ENCODE data around the gene SRSF8.

Gene SRSF8

GRCh38 chr11:95081412-95081811 is 14.7 kb downstream of the SRSF8 start:
- TF ChIP-seq EZH2 (IDR thresholded peaks at IDR 0.05; ENCODE audit: borderline replicate concordance, low read depth, low read length, severe bottlenecking) (no peak), CTCF (IDR thresholded peaks at IDR 0.05; ENCODE audit: borderline replicate concordance, extremely low read depth, low read length, poor library complexity, severe bottlenecking) (no peak)
- no peak overlapping the region for H3K27ac ChIP-seq (ENCODE audit: low read length)
- no peaks in the 10 kb centered on the region for H3K9me3 ChIP-seq (ENCODE audit: insufficient read depth, low read length, severe bottlenecking)
- no peak overlapping the region for H3K9ac ChIP-seq (ENCODE audit: low read depth, low read length)
- peaks cover 5% of the 10 kb centered on the region for H3K27me3 ChIP-seq (ENCODE audit: insufficient read depth, low read length, poor library complexity)
- no peaks in the 10 kb centered on the region for H3K36me3 ChIP-seq (ENCODE audit: insufficient read depth, low read length)
- H2AFZ ChIP-seq (ENCODE audit: low read depth, low read length), result peak overlapping the region; percentile 39
- H3K79me2 ChIP-seq (ENCODE audit: insufficient read depth, low read length), result no peaks in the 10 kb centered on the region
- peaks cover 4% of the 10 kb centered on the region for H3K4me1 ChIP-seq (ENCODE audit: insufficient read depth, low read length)
- ATAC-seq (ENCODE audit: insufficient read depth, low read depth), result peak; percentile 50
- no peak overlapping the region for H3K4me3 ChIP-seq (ENCODE audit: low read depth in 1 of 2, low read length in 2 of 2)
- no peaks in the 10 kb centered on the region for H4K20me1 ChIP-seq (ENCODE audit: insufficient read depth, low read length)
- DNase-seq, result peak; percentile 16
- no peak overlapping the region for H3K4me2 ChIP-seq (ENCODE audit: insufficient read depth, low read length)

DNA sequence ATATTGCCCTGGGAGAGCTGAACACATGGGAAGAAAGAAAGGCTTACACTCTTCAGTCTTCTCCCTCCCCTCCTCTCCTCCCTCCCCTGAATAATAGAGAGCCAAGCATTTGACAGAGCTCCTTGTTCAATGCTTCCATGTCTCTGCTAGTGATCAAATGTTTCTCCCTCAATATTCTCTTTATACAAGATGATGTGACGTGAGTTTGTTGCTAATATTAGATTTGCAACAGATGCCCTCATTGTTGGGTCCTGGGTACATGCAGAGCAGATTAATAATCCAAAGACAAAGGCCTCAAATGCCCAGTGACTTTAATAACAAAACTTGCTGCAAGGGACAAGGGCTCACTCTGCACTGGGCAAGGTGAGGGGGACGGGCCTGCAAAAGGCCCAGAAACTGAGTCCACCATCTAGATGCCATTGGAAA is 15.9 kb downstream of the SRSF8 start:
- no peak overlapping the region for H3K4me3 ChIP-seq (ENCODE audit: low read depth in 1 of 2, low read length in 2 of 2)
- no peaks in the 10 kb centered on the region for H3K79me2 ChIP-seq (ENCODE audit: insufficient read depth, low read length)
- H3K27ac ChIP-seq (ENCODE audit: low read length), result no peak overlapping the region
- no peak for DNase-seq
- no peaks in the 10 kb centered on the region for H3K36me3 ChIP-seq (ENCODE audit: insufficient read depth, low read length)
- H3K27me3 ChIP-seq (ENCODE audit: insufficient read depth, low read length, poor library complexity), result peaks cover 3% of the 10 kb centered on the region
- no peak overlapping the region for H3K4me2 ChIP-seq (ENCODE audit: insufficient read depth, low read length)
- no peak for ATAC-seq (ENCODE audit: insufficient read depth, low read depth)
- no peak for TF ChIP-seq CTCF (IDR thresholded peaks at IDR 0.05; ENCODE audit: borderline replicate concordance, extremely low read depth, low read length, poor library complexity, severe bottlenecking)
- TF ChIP-seq EZH2 (IDR thresholded peaks at IDR 0.05; ENCODE audit: borderline replicate concordance, low read depth, low read length, severe bottlenecking), result no peak
- no peaks in the 10 kb centered on the region for H4K20me1 ChIP-seq (ENCODE audit: insufficient read depth, low read length)
- peaks cover 4% of the 10 kb centered on the region for H3K4me1 ChIP-seq (ENCODE audit: insufficient read depth, low read length)
- H3K9ac ChIP-seq (ENCODE audit: low read depth, low read length), result no peak overlapping the region
- no peaks in the 10 kb centered on the region for H3K9me3 ChIP-seq (ENCODE audit: insufficient read depth, low read length, severe bottlenecking)
- no peak overlapping the region for H2AFZ ChIP-seq (ENCODE audit: low read depth, low read length)

GRCh38 chr11:95084509-95084908 is 17.8 kb downstream of the SRSF8 start:
- Histone ChIP-seq H3K27ac (ENCODE audit: low read length) (no peak overlapping the region), H3K27me3 (ENCODE audit: insufficient read depth, low read length, poor library complexity) (peaks cover 3% of the 10 kb centered on the region), H3K4me2 (ENCODE audit: insufficient read depth, low read length) (no peak overlapping the region), H3K79me2 (ENCODE audit: insufficient read depth, low read length) (no peaks in the 10 kb centered on the region), H3K4me3 (ENCODE audit: low read depth in 1 of 2, low read length in 2 of 2) (no peak overlapping the region), H4K20me1 (ENCODE audit: insufficient read depth, low read length) (no peaks in the 10 kb centered on the region), H3K36me3 (ENCODE audit: insufficient read depth, low read length) (no peaks in the 10 kb centered on the region), H3K4me1 (ENCODE audit: insufficient read depth, low read length) (peaks cover 14% of the 10 kb centered on the region), H3K9ac (ENCODE audit: low read depth, low read length) (no peak overlapping the region), H2AFZ (ENCODE audit: low read depth, low read length) (no peak overlapping the region), H3K9me3 (ENCODE audit: insufficient read depth, low read length, severe bottlenecking) (no peaks in the 10 kb centered on the region)
- no peak for ATAC-seq (ENCODE audit: insufficient read depth, low read depth)
- TF ChIP-seq CTCF (IDR thresholded peaks at IDR 0.05; ENCODE audit: borderline replicate concordance, extremely low read depth, low read length, poor library complexity, severe bottlenecking), result no peak
- TF ChIP-seq EZH2 (IDR thresholded peaks at IDR 0.05; ENCODE audit: borderline replicate concordance, low read depth, low read length, severe bottlenecking), result no peak
- DNase-seq, result no peak

Measured in DND-41 (cell line).